ENCODE results near the gene OVCA2.

OVCA2 gene

GRCh38 chr17:2087597-2088211, 45.9 kb downstream of the OVCA2 start:
- no peak overlapping the region for H3K27ac ChIP-seq
- no peak for TF ChIP-seq CTCF (conservative IDR thresholded peaks at IDR 0.05)

GRCh38 chr17:2089021-2089422, 47.2 kb downstream of the OVCA2 start:
- no peak for TF ChIP-seq CTCF (conservative IDR thresholded peaks at IDR 0.05)
- no peak overlapping the region for H3K27ac ChIP-seq

GRCh38 chr17:2090210-2090641, 48.4 kb downstream of the OVCA2 start:
- no peak for TF ChIP-seq CTCF (conservative IDR thresholded peaks at IDR 0.05)
- peak overlapping the region; percentile 30 for H3K27ac ChIP-seq

GRCh38 chr17:2090804-2091534, 49.1 kb downstream of the OVCA2 start:
- H3K27ac ChIP-seq = peak overlapping the region; percentile 30
- TF ChIP-seq CTCF (conservative IDR thresholded peaks at IDR 0.05) = peak; percentile 42; the same call in 1 of the 2 replicates

GRCh38 chr17:2092253-2092652, 50.4 kb downstream of the OVCA2 start:
- peak overlapping the region; percentile 13; the same call in 1 of the 2 replicates for H3K27ac ChIP-seq
- no peak for TF ChIP-seq CTCF (conservative IDR thresholded peaks at IDR 0.05)

All from VCaP (cell line).